ENCODE results near the gene ZNF436.

Gene ZNF436

GRCh38 chr1:23358310-23358875 lies 11.2 kb downstream of the ZNF436 start:
- TF ChIP-seq GATA3 (IDR thresholded peaks at IDR 0.05; ENCODE audit: low read depth, low read length) (no peak), GATA2 (IDR thresholded peaks at IDR 0.05; ENCODE audit: low read depth, low read length) (no peak)

- no peak for TF ChIP-seq GATA2 (IDR thresholded peaks at IDR 0.05; ENCODE audit: low read depth, low read length)
- TF ChIP-seq GATA3 (IDR thresholded peaks at IDR 0.05; ENCODE audit: low read depth, low read length): no peak
Observed at GRCh38 chr1:23357138-23357908, 12.3 kb downstream of the ZNF436 start.

- no peak for TF ChIP-seq GATA3 (IDR thresholded peaks at IDR 0.05; ENCODE audit: low read depth, low read length)
- no peak for TF ChIP-seq GATA2 (IDR thresholded peaks at IDR 0.05; ENCODE audit: low read depth, low read length)
Observed at GRCh38 chr1:23356471-23357137, 13.0 kb downstream of the ZNF436 start.

GRCh38 chr1:23354245-23354644 lies 15.4 kb downstream of the ZNF436 start:
- TF ChIP-seq GATA2 (IDR thresholded peaks at IDR 0.05; ENCODE audit: low read depth, low read length): no peak
- no peak for TF ChIP-seq GATA3 (IDR thresholded peaks at IDR 0.05; ENCODE audit: low read depth, low read length)

GRCh38 chr1:23352096-23352695 lies 17.4 kb downstream of the ZNF436 start:
- TF ChIP-seq GATA2 (IDR thresholded peaks at IDR 0.05; ENCODE audit: low read depth, low read length) (no peak), GATA3 (IDR thresholded peaks at IDR 0.05; ENCODE audit: low read depth, low read length) (no peak)

- TF ChIP-seq GATA2 (IDR thresholded peaks at IDR 0.05; ENCODE audit: low read depth, low read length) (no peak), GATA3 (IDR thresholded peaks at IDR 0.05; ENCODE audit: low read depth, low read length) (no peak)
Observed at GRCh38 chr1:23345920-23346319, 23.7 kb downstream of the ZNF436 start.

GRCh38 chr1:23344987-23345472 lies 24.6 kb downstream of the ZNF436 start:
- no peak for TF ChIP-seq GATA2 (IDR thresholded peaks at IDR 0.05; ENCODE audit: low read depth, low read length)
- TF ChIP-seq GATA3 (IDR thresholded peaks at IDR 0.05; ENCODE audit: low read depth, low read length): no peak

GRCh38 chr1:23344111-23344986 lies 25.3 kb downstream of the ZNF436 start, which contains the start of gene HNRNPR:
HNRNPR (minus strand) TSS chr1:23344284; CDS start chr1:23341008, 3,276 bp downstream.
- TF ChIP-seq GATA2 (IDR thresholded peaks at IDR 0.05; ENCODE audit: low read depth, low read length) (no peak), GATA3 (IDR thresholded peaks at IDR 0.05; ENCODE audit: low read depth, low read length) (no peak)

- TF ChIP-seq GATA2 (IDR thresholded peaks at IDR 0.05; ENCODE audit: low read depth, low read length) (no peak), GATA3 (IDR thresholded peaks at IDR 0.05; ENCODE audit: low read depth, low read length) (no peak)
Observed at GRCh38 chr1:23343221-23344110, 26.2 kb downstream of the ZNF436 start.

GRCh38 chr1:23341931-23342692 lies 27.5 kb downstream of the ZNF436 start:
- TF ChIP-seq GATA2 (IDR thresholded peaks at IDR 0.05; ENCODE audit: low read depth, low read length) (no peak), GATA3 (IDR thresholded peaks at IDR 0.05; ENCODE audit: low read depth, low read length) (no peak)

GRCh38 chr1:23339632-23340031 lies 30.0 kb downstream of the ZNF436 start:
- TF ChIP-seq GATA2 (IDR thresholded peaks at IDR 0.05; ENCODE audit: low read depth, low read length) (no peak), GATA3 (IDR thresholded peaks at IDR 0.05; ENCODE audit: low read depth, low read length) (no peak)

- TF ChIP-seq GATA2 (IDR thresholded peaks at IDR 0.05; ENCODE audit: low read depth, low read length) (no peak), GATA3 (IDR thresholded peaks at IDR 0.05; ENCODE audit: low read depth, low read length) (no peak)
Observed at GRCh38 chr1:23337869-23338268, 31.8 kb downstream of the ZNF436 start.

Data from SH-SY5Y (cell line).